Measurements from ENCODE around the gene MOXD1.

Gene MOXD1

DNA sequence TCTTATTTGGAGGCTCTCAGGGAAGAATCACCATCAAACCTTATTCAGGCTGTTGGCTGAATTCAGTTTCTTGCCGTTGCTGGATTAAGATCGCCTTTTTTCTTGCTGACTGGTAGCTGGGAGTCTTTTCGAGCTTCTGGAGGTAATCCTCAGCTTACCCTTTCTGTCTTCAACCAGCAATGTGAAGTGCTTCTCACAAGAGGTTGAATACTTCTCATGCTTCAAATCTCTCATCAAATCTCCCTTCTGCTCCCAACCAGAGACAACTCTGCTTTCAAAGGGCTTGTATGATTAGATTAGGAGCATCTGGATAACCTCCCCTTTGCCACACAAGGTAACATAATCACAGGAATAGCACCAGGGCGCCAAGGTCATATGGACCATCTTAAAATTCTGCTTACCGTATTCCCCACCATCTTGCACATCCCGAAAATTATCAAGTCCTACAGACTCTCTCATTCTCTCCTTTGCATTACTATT is 137.2 kb downstream of the MOXD1 start:
- Histone ChIP-seq H3K27me3 (ENCODE audit: insufficient read depth, low read depth, severe bottlenecking) (no peaks in the 10 kb centered on the region), H3K27ac (no peak overlapping the region), H3K4me3 (ENCODE audit: low read depth, low read length) (no peak overlapping the region), H3K36me3 (no peaks in the 10 kb centered on the region), H3K9me3 (ENCODE audit: severe bottlenecking) (no peaks in the 10 kb centered on the region)
- DNase-seq, result no peak
- TF ChIP-seq, protein P1, sequence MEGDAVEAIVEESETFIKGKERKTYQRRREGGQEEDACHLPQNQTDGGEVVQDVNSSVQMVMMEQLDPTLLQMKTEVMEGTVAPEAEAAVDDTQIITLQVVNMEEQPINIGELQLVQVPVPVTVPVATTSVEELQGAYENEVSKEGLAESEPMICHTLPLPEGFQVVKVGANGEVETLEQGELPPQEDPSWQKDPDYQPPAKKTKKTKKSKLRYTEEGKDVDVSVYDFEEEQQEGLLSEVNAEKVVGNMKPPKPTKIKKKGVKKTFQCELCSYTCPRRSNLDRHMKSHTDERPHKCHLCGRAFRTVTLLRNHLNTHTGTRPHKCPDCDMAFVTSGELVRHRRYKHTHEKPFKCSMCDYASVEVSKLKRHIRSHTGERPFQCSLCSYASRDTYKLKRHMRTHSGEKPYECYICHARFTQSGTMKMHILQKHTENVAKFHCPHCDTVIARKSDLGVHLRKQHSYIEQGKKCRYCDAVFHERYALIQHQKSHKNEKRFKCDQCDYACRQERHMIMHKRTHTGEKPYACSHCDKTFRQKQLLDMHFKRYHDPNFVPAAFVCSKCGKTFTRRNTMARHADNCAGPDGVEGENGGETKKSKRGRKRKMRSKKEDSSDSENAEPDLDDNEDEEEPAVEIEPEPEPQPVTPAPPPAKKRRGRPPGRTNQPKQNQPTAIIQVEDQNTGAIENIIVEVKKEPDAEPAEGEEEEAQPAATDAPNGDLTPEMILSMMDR (IDR thresholded peaks at IDR 0.05; ENCODE audit: low read depth, low read length), result no peak

DNA sequence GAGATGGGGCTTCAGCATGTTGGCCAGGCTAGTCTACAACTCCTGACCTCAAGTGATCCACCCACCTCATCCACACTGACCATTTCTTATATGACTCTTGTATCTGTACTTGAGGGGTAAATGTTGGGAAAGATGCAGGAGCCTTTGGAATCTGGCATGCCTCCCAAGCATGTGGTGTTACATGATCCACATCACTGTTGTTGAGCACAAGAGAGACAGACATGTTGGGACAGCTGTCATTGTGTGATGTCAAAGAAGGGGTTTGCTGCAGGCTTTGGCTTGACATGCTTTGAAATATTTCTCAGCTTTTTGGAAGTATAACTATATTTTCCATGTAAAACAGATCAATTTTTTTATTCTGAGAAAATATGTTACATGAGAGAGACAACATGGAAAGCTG is 139.9 kb downstream of the MOXD1 start:
- Histone ChIP-seq H3K4me3 (ENCODE audit: low read depth, low read length) (no peak overlapping the region), H3K27me3 (ENCODE audit: insufficient read depth, low read depth, severe bottlenecking) (no peaks in the 10 kb centered on the region), H3K9me3 (ENCODE audit: severe bottlenecking) (no peaks in the 10 kb centered on the region), H3K27ac (no peak overlapping the region), H3K36me3 (no peaks in the 10 kb centered on the region)
- TF ChIP-seq, protein P1 (IDR thresholded peaks at IDR 0.05; ENCODE audit: low read depth, low read length), result no peak
- no peak for DNase-seq

DNA sequence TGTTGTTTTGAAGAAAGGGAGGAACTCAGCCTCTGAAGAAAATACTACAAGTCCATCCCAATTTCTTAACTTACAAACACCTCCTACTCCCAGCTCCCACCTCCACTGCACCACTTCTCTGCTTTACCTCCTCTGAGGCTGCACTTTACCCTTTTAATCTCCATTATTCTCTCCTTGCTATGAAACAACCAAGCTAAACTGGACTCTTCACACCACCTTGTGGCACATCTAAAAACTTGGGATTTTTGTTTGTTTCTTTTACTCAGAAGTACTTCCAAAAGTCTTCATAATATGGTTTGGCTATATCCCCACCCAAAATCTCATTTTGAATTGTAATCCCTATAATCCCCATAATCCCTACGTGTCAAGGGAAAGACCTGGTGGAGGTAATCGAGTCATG is 142.2 kb downstream of the MOXD1 start:
- Histone ChIP-seq H3K4me3 (ENCODE audit: low read depth, low read length) (no peak overlapping the region), H3K27ac (no peak overlapping the region), H3K27me3 (ENCODE audit: insufficient read depth, low read depth, severe bottlenecking) (no peaks in the 10 kb centered on the region), H3K9me3 (ENCODE audit: severe bottlenecking) (no peaks in the 10 kb centered on the region), H3K36me3 (no peaks in the 10 kb centered on the region)
- no peak for DNase-seq
- TF ChIP-seq, protein P1 (IDR thresholded peaks at IDR 0.05; ENCODE audit: low read depth, low read length), result no peak

DNA sequence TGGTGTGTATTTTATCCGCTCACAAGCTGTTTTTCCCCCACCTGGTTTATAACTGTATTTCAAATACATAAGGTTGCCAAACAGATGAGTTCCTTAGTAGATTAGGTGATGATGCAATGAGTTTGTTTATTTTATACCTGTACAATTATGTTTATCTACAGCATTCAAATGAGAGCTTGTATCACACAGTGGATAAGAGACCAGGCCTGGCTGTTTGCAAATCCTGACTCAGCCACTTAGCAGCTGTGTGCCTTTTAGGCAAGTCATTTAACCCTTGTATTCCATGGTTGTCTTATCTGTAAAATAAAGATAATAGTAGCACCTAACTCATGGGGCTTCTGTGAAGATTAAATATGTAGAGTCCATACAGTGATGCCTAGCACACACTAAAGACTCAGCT is 143.7 kb downstream of the MOXD1 start:
- H3K4me3 ChIP-seq (ENCODE audit: low read depth, low read length), result no peak overlapping the region
- no peaks in the 10 kb centered on the region for H3K27me3 ChIP-seq (ENCODE audit: insufficient read depth, low read depth, severe bottlenecking)
- H3K9me3 ChIP-seq (ENCODE audit: severe bottlenecking), result no peaks in the 10 kb centered on the region
- H3K36me3 ChIP-seq, result no peaks in the 10 kb centered on the region
- H3K27ac ChIP-seq, result no peak overlapping the region
- DNase-seq, result no peak
- TF ChIP-seq, protein P1 (IDR thresholded peaks at IDR 0.05; ENCODE audit: low read depth, low read length), result no peak

DNA sequence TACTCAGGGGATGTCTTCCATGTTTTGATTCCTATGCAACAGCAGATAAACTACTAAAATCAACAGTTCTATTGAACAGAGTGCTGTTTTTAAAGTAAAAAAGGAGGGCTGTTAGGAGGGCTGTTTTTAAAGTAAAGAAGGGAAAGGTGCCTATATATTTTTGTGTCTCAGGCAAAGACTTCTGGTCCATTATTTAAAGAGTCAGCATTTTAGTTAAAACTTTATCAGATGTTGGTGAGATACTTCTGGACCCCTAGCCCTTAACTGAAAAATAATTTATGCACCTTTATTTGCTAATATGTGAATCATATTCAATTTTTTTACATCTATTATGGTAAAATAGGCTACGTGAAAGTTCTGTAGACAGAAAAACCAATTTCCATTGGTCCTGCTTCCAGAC is 144.8 kb downstream of the MOXD1 start:
- Histone ChIP-seq H3K27me3 (ENCODE audit: insufficient read depth, low read depth, severe bottlenecking) (no peaks in the 10 kb centered on the region), H3K27ac (no peak overlapping the region), H3K4me3 (ENCODE audit: low read depth, low read length) (no peak overlapping the region), H3K9me3 (ENCODE audit: severe bottlenecking) (peaks cover 8% of the 10 kb centered on the region), H3K36me3 (no peaks in the 10 kb centered on the region)
- no peak for DNase-seq
- TF ChIP-seq, protein P1 (IDR thresholded peaks at IDR 0.05; ENCODE audit: low read depth, low read length), result no peak

DNA sequence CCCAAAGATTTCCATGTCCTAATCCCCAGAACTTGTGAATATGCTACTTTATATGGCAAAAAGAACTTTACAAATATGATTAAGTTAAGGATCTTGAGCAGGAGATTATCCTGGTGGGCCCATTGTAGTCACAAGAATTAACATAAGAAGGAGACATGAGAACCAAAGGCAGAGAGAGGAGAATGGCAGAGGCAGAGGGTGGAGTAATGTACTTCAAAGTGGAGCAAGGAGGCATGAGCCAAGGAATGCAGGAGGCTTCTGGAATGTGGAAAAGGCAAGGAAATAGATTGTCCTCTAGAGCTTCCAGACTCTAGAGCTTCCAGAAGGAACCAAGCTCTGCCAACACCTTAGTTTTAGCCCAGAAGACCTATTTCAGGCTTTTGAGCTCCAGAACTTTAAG is 147.4 kb downstream of the MOXD1 start:
- no peak for DNase-seq
- TF ChIP-seq, protein P1 (IDR thresholded peaks at IDR 0.05; ENCODE audit: low read depth, low read length), result no peak
- H3K27ac ChIP-seq, result no peak overlapping the region

More for the DNA sequence above, 147.4 kb downstream of the MOXD1 start:
- H3K4me3 ChIP-seq (ENCODE audit: low read depth, low read length), result no peak overlapping the region
- H3K9me3 ChIP-seq (ENCODE audit: severe bottlenecking), result peaks cover 8% of the 10 kb centered on the region
- no peaks in the 10 kb centered on the region for H3K36me3 ChIP-seq
- H3K27me3 ChIP-seq (ENCODE audit: insufficient read depth, low read depth, severe bottlenecking), result peaks cover 3% of the 10 kb centered on the region
